Ramos (cell line): Measurements from ENCODE around the gene CPPED1.
"Not testable (repeated sequence)": the region's sequence is repeated elsewhere in the genome, so short reads cannot be mapped to it uniquely, and the experiment has no call there.

Experiments used
- in situ Hi-C: fragments of 300-500 bp; cut with MboI; formaldehyde crosslinking; loops from one replicate; pipeline ENCODE4 v1.14.3; 2022; ENCODE audit warnings: low sequenced_read_pairs; ENCODE audit not compliant: unreplicated experiment

The CPPED1 gene, protein sequence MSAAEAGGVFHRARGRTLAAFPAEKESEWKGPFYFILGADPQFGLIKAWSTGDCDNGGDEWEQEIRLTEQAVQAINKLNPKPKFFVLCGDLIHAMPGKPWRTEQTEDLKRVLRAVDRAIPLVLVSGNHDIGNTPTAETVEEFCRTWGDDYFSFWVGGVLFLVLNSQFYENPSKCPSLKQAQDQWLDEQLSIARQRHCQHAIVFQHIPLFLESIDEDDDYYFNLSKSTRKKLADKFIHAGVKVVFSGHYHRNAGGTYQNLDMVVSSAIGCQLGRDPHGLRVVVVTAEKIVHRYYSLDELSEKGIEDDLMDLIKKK

DNA sequence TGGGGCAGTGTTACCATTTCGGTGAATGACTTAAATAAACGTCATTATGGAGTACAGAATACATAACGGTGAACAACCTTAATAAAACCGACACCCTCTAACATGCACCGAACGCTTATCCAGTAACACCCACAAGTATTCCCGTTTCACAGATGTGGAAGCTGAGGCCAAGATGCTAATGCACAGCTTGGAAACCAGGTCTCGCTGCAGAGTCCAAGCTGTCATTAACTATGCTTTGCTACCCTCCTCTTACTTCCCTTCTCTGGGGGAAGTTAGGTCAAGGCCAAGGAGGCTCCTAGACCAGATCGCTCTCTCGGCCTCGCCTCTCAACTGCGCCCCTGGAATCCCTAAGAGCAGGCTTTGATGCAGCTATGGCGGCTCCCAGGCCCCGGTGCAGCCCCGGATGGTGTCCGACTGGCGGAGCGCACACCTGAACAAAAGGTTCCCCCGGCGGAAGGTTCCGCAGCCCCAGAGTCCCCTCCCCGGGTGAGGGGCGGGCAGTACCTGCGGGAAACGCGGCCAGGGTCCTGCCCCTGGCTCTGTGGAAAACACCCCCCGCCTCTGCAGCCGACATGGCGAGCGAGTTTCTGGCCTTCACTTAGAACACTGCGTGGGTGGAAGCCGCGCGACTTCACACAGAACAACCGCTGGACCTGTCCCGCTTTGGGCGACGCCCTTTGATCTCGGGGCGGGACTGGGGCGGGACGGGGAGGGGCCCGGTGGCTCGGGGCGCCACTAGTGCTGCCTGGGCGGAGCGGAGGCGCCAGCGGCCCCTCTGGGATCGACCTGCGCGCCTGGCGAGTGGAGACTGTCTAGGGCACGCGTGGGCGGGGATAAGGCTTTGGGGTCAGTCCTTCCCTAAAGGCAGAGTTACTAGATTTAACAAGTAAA, at the start of gene CPPED1:
Gene CPPED1, minus strand, starts transcription at position 685 of the 891 bp plus-strand sequence. Its CDS starts 111 bp downstream, at position 574.
- in situ Hi-C loops, result loop anchor here (10.0 kb wide), 1 partner anchor 469 kb away; no protein-coding TSS in a partner anchor

GRCh38 chr16:12850186-12850585, 46.5 kb upstream of the CPPED1 start:
- in situ Hi-C loops, result no loop called here

GRCh38 chr16:12846592-12846991, 42.9 kb upstream of the CPPED1 start:
- in situ Hi-C loops, result no loop called here

DNA sequence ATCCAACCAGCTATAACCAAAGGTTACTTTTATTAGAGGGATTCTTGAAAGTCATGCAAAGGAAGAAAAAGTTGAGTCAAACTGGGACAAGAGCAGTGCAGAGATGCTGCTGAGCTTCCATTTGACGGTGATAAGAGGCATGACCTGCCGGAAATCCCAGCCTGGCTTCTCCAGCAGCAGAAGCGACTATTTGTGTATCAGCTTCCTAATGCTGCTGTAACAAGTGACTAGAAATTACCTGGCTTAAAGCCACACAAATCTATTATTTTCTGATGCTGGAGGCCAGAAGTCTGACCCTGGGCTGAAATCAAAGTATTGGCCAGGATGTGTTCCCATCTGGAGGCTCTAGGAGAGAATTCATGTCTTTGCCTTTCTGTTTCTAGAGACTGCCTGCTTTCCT, 41.6 kb upstream of the CPPED1 start:
- in situ Hi-C loops, result no loop called here

- in situ Hi-C loops, result no loop called here
Measured at GRCh38 chr16:12837756-12838155, 34.1 kb upstream of the CPPED1 start.

DNA sequence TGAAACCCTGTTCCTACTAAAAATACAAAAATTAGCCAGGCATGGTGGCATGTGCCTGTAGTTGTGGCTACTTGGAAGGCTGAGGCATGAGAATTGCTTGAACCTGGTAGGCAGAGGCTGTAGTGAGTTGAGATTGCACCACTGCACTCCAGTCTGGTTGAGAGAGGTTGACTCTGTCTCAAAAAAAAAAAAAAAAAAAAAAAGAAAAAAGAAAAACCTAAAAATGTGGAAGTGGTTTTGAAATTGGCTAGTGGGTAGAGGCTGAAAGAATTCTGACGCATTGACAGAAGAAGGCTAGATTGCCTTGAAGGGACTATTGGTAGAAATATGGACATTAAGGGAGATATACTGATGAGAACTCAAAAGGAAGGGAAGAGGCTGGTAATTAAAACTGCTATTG, 33.6 kb upstream of the CPPED1 start:
- in situ Hi-C loops, result no loop called here

DNA sequence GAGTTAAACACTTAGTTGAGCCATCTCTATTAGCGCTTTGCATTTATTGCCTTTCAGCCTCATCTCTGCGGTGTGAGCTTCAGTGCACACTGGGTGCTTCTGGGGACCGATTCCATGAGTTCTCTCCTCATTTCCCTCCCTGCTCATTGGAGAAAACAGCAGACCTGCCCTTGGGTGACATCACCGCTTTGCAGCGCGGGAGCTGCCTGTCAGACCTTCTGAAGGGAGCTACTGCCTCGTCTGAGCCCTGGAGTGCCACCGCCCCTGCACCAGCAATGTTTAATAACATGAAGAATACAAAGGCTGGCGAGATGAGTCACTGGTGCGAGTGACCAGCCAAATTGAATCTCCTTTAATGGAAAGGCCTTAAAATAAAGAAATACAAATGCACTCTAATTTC, 30.2 kb upstream of the CPPED1 start:
- in situ Hi-C loops, result no loop called here

DNA sequence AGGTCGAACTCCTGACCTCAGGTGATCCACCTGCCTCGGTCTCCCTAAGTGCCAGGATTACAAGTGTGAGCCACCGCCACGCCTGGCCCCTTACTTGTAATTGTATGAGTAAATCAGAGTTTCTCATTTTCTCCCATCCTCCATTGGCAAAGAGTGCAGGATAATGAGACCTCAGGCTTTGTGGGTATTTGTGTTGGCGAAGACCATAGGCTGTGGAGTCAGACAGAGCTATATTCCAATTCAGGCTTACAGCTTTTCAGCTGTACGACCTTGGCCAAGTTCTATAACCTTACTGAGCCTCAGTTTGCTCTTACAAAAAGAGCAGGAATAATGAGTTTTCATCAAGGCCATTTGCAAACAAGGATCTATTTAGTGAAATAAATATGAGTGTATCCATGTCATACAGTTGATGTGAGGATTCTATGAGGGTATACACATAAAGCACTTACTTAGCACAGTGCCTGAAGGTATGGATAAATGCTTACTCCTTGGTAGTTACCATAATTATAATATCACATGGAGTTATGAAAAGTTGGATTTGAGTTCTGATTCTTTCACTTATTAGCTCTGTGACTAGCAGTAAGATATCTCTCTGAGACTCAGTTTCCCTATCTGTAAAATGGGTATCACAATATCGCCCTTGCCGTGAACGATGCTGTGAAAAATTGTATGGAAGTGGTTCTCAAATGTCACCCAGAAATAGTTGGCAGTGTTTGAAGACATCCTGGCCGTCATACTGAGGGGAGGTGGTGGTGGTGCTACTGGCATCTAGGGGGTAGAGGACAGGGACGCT, 25.6 kb upstream of the CPPED1 start:
- in situ Hi-C loops, result loop anchor here (10.0 kb wide), 2 partner anchors 364 to 734 kb away; no protein-coding TSS in a partner anchor

DNA sequence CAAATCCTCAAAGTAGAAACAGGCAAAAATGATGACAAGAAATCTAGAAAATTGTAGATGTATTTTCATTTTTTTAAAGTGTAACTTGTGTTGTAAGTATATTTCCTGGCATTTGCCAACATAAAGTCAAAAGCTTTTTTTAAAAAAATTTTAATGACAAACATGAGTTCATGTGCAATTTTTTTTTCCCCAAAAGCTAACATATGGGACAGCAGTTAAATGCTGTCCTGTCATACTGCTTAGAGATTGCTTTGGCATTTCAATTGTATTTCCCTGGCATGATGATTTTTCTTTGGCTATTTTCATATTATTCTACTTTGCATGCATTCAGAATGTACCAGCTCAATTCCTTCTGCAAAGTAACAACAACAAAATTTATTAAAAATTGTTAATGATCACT, 24.5 kb upstream of the CPPED1 start:
- in situ Hi-C loops, result loop anchor here (10.0 kb wide), 2 partner anchors 363 to 733 kb away; no protein-coding TSS in a partner anchor

- in situ Hi-C loops, result loop anchor here (10.0 kb wide), 2 partner anchors 362 to 732 kb away; no protein-coding TSS in a partner anchor
Measured at GRCh38 chr16:12826559-12826958, 22.9 kb upstream of the CPPED1 start.

DNA sequence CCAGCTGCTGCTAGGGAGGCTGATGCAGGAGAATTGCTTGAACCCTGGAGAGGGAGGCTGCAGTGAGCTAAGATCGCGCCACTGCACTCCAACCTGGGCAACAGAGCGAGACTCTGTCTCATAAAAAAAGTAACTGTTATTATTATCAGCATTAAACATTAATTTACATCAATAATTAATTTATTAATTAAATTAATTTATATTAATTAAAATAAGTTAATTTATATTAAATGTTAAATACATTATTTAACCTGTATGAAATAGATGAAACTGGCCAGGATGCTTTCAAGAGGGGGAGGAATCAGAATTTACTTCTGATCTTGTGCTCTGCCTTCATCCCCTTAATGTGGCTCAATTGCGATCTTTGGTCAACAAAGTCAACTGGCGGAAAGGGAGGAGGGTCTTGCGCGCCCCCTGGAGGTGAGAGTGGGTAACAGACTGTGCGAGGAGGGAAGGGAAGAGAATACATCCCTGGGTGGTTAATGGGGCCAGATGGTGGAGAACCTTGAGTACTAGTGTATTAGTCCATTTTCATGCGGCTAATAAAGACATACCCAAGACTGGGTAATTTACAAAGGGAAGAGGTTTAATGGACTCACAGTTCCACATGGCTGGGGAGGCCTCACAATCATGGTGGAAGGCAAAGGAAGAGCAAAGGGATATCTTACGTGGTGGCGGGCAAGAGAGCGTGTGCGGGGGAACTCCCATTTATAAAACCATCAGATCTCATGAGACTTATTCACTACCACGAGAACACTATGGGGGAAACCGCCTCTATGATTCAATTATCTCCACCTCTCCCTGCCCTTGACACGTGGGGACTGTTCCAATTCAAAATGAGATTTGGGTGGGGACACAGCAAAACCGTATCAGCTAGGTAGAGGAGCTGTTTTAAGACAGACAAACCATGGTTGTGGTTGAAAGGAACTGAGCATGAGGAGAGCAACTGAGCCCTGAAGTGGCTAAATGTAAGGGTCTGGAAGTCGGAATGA, 15.7 kb upstream of the CPPED1 start:
- in situ Hi-C loops, result loop anchor here (10.0 kb wide), 2 partner anchors 355 to 725 kb away; no protein-coding TSS in a partner anchor

- in situ Hi-C loops, result no loop called here
Measured at GRCh38 chr16:12818326-12818725, 14.6 kb upstream of the CPPED1 start.

GRCh38 chr16:12816791-12817214, 13.1 kb upstream of the CPPED1 start:
- in situ Hi-C loops, result not testable (repeated sequence)

- in situ Hi-C loops, result no loop called here
Measured at GRCh38 chr16:12815361-12815760, 11.7 kb upstream of the CPPED1 start.

DNA sequence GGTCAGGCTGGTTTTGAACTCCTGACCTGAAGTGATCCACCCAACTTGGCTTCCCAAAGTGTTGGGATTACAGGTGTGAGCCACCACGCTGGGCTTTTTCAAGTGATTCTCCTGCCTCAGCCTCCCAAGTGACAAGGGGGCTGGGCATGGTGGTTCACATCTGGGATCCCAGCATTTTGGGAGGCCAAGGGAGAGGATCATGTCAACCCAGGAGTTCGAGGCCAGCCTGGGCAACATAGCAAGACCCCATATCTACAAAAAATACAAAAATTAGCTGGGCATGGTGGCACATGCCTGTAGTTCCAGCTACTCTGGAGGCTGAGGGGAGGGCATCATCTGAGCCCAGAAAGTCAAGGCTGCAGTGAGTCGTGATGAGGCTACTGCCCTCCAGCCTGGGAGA, 10.0 kb upstream of the CPPED1 start:
- in situ Hi-C loops, result not testable (repeated sequence)

DNA sequence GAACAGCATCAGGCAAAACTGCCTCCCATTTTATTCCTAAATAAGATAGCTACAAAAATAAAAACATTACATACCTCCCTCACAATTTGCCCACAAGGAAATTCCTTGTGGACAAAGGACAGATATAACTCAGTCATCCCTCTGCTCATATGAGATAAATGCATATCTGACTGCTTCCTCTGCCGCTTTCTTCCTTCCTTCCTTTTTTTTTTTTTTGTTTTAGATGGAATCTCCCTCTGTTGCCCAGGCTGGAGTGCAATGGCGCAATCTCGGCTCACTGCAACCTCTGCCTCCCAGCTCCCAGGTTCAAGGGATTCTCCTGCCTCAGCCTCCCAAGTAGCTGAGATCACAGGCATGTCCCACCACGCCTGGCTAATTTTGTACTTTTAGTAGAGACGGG, 9.6 kb upstream of the CPPED1 start:
- in situ Hi-C loops, result not testable (repeated sequence)

- in situ Hi-C loops, result no loop called here
Measured at GRCh38 chr16:12811441-12812383, 8.0 kb upstream of the CPPED1 start.

- in situ Hi-C loops, result loop anchor here (10.0 kb wide), 1 partner anchor 470 kb away; no protein-coding TSS in a partner anchor
Measured at GRCh38 chr16:12805066-12805465, 1.4 kb upstream of the CPPED1 start.
